Keratinocyte (primary cell): ENCODE results near the gene CDCA3. TPM values are rescaled to one million over a fixed set of nuclear protein-coding genes. Genes with fewer than 3 reads are reported as not detected.
A peak's percentile ranks its signal among the peaks of the same experiment; 100 is the strongest.
"Not testable (repeated sequence)": the region's sequence is repeated elsewhere in the genome, so short reads cannot be mapped to it uniquely, and the experiment has no call there.

Source experiments
- DNase-seq: peaks from one replicate; pipeline ENCODE4 v3.0.0-alpha.2; 2011; ENCODE audit warnings: low read depth, missing footprints, low spot score
- FAIRE-seq: peaks from 2 replicates; lab custom pipeline; 2011; peaks lifted over from hg19 to GRCh38; lab: Jason Lieb, UNC
- H2AFZ ChIP-seq: 2 replicates; pipeline ENCODE4 v1.6.0; 2012; ENCODE audit warnings: low read length, control low read depth, inconsistent platforms; ENCODE audit not compliant: control insufficient read depth
- H3K27ac ChIP-seq: 2 replicates; pipeline ENCODE4 v1.5.1; 2011; ENCODE audit warnings: low read length; ENCODE audit not compliant: control insufficient read depth, insufficient read depth
- H3K27me3 ChIP-seq: 3 replicates; pipeline ENCODE4 v1.6.0; 2011; ENCODE audit warnings: low read length; ENCODE audit not compliant: control insufficient read depth, insufficient read depth; ENCODE audit errors: extremely low read depth
- H3K36me3 ChIP-seq, 2 experiments: 2 replicates in 1 of 2; 3 replicates in 1 of 2; pipeline ENCODE4 v1.5.1; 2011; ENCODE audit warnings: low read length in 2 of 2, mild to moderate bottlenecking in 1 of 2; ENCODE audit not compliant: control insufficient read depth in 2 of 2, insufficient read depth in 2 of 2; ENCODE audit errors: extremely low read depth in 1 of 2
- H3K4me1 ChIP-seq: 3 replicates; pipeline ENCODE4 v1.5.1; 2011; ENCODE audit warnings: low read length; ENCODE audit not compliant: control insufficient read depth, insufficient read depth; ENCODE audit errors: extremely low read depth
- H3K4me2 ChIP-seq: 3 replicates; pipeline ENCODE4 v1.6.0; 2011; ENCODE audit warnings: low read depth, low read length; ENCODE audit not compliant: control insufficient read depth, insufficient read depth; ENCODE audit errors: extremely low read depth
- H3K4me3 ChIP-seq, 3 experiments: fragments of 200-600 bp in 1 of 3; sonication (generic) in 1 of 3; 2 replicates in 2 of 3; 3 replicates in 1 of 3; pipeline ENCODE4 v1.5.1; 2011 to 2016; ENCODE audit warnings: low read length in 3 of 3, mild to moderate bottlenecking in 3 of 3, control low read depth in 2 of 3, inconsistent platforms in 1 of 3, low read depth in 1 of 3, mixed read lengths in 1 of 3, mixed run types in 1 of 3, moderate library complexity in 1 of 3; ENCODE audit not compliant: control insufficient read depth in 2 of 3, insufficient read depth in 2 of 3; ENCODE audit errors: extremely low read depth in 1 of 3
- H3K79me2 ChIP-seq: 2 replicates; pipeline ENCODE4 v1.6.0; 2012; ENCODE audit warnings: low read length; ENCODE audit not compliant: control insufficient read depth, insufficient read depth
- H3K9ac ChIP-seq: 3 replicates; pipeline ENCODE4 v1.6.0; 2011; ENCODE audit warnings: low read length; ENCODE audit not compliant: control insufficient read depth, insufficient read depth; ENCODE audit errors: extremely low read depth
- H3K9me1 ChIP-seq: 3 replicates; pipeline ENCODE4 v1.6.0; 2011; ENCODE audit warnings: low read length; ENCODE audit not compliant: control insufficient read depth, insufficient read depth; ENCODE audit errors: extremely low read depth
- H3K9me3 ChIP-seq: 2 replicates; pipeline ENCODE4 v1.5.1; 2012; ENCODE audit warnings: low read depth, low read length; ENCODE audit not compliant: control insufficient read depth
- H4K20me1 ChIP-seq: 3 replicates; pipeline ENCODE4 v1.6.0; 2011; ENCODE audit warnings: low read length; ENCODE audit not compliant: control insufficient read depth, insufficient read depth; ENCODE audit errors: extremely low read depth
- EZH2 ChIP-seq: IDR thresholded peaks from one replicate; pipeline ENCODE4 v1.6.1; 2012; ENCODE audit warnings: inconsistent platforms, mild to moderate bottlenecking, low read length, moderate library complexity
- dilution Hi-C: fragments of 300-500 bp; cut with MboI; formaldehyde crosslinking; loops from one replicate; pipeline ENCODE4 v1.7.0; 2020; ENCODE audit warnings: low sequenced_read_pairs; ENCODE audit not compliant: extremely low pct_ligation_motif_present
- polyA plus RNA-seq, 5 experiments: library from polyadenylated mRNA; depleted of rRNA in 3 of 5; stranded (reverse) in 3 of 5; stranded (forward) in 1 of 5; unstranded in 1 of 5; fragments of >200 nt; gene quantifications; 1 replicate in 1 of 5; 2 replicates in 3 of 5; 3 replicates in 1 of 5; pipeline versions ENCODE4 v1.2.1 to v1.2.3, GENCODE V29; 2011 to 2012; ENCODE audit warnings: missing spikeins in 2 of 5, low read depth in 1 of 5, low replicate concordance in 1 of 5
- TF ChIP-seq, protein P1 (sequence below), 3 experiments: IDR thresholded peaks in 1 of 3; conservative IDR thresholded peaks in 1 of 3; optimal IDR thresholded peaks in 1 of 3; 2 replicates in 2 of 3; 3 replicates in 1 of 3; pipeline versions ENCODE3 to v1.5.1; 2011; ENCODE audit warnings: low read length in 3 of 3, mild to moderate bottlenecking in 3 of 3, moderate library complexity in 2 of 3, control low read depth in 1 of 3, inconsistent platforms in 1 of 3; ENCODE audit not compliant: insufficient read depth in 2 of 3; ENCODE audit errors: extremely low read depth in 1 of 3

CDCA3 gene
- polyA plus RNA-seq, 1 donor (not counting 4 experiments of a cell fraction or from before 2014, with no cell fraction given), result 15.0 TPM

DNA sequence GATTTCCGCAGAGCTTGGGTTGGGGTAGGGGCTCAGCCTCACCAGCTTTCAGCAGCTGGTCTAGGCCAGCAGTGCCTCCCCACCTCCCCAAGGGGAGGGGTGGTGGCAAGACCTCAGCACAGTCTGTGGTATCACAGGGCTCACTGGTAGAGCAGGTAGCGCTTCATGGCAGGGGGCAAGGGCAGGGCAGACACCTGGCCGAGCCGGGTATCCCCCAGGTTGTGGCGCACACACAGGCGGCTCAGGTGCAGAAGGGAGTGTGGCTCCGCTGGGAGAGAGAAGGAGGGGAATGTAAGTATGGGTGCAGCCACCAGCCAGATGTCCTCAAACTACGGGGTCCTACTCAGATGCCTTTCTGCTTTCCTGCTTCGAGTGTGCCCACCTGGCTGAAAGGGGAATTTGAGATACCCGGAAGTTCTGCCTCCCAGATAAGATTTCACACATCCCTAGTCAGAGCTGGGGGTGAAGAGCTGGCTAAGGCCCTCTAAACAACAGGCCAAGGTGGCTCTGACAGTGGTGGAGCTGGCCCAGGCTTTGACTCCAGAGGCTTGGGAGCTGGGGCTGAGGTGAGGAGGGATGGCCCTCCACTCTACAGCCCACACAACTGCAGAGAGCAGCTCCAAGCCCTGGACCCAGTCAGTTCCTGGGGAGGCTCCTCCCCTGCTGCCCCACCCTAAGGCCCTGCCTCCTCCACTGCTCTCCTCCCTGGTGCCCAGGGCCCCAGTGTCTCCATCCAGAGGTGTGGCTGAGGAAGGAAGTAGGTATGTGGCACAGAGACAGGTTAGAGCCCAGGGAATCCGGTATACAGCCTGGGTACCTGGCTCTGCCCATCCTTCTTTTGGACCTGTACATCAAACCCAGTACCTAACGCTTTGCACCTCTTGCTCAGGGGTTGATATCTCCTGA lies 20.2 kb upstream of the CDCA3 start:
- Histone ChIP-seq H3K9me1 (no peaks in the 10 kb centered on the region), H3K27me3 (no peaks in the 10 kb centered on the region), H3K36me3 (peaks cover 14 to 20% of the 10 kb centered on the region in 2 experiments), H3K9me3 (no peaks in the 10 kb centered on the region), H4K20me1 (peaks cover 25% of the 10 kb centered on the region), H3K9ac (no peak overlapping the region), H2AFZ (no peak overlapping the region), H3K4me2 (peak overlapping the region; percentile 98), H3K4me1 (peaks cover 45% of the 10 kb centered on the region), H3K4me3 (peak overlapping the region; percentile 76 to 92 (median 80)), H3K27ac (peak overlapping the region; percentile 26), H3K79me2 (peaks cover 44% of the 10 kb centered on the region)
- no peak for FAIRE-seq
- dilution Hi-C loops, result no loop called here
- DNase-seq, result no peak
- TF ChIP-seq EZH2, result no peak
- TF ChIP-seq, protein P1, sequence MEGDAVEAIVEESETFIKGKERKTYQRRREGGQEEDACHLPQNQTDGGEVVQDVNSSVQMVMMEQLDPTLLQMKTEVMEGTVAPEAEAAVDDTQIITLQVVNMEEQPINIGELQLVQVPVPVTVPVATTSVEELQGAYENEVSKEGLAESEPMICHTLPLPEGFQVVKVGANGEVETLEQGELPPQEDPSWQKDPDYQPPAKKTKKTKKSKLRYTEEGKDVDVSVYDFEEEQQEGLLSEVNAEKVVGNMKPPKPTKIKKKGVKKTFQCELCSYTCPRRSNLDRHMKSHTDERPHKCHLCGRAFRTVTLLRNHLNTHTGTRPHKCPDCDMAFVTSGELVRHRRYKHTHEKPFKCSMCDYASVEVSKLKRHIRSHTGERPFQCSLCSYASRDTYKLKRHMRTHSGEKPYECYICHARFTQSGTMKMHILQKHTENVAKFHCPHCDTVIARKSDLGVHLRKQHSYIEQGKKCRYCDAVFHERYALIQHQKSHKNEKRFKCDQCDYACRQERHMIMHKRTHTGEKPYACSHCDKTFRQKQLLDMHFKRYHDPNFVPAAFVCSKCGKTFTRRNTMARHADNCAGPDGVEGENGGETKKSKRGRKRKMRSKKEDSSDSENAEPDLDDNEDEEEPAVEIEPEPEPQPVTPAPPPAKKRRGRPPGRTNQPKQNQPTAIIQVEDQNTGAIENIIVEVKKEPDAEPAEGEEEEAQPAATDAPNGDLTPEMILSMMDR (optimal IDR thresholded peaks at IDR 0.05 in 1 of 3, IDR thresholded peaks at IDR 0.05 in 1 of 3, conservative IDR thresholded peaks at IDR 0.05 in 1 of 3; ENCODE audit: extremely low read depth in 1 of 3, insufficient read depth in 2 of 3, low read length in 3 of 3), result no peak

DNA sequence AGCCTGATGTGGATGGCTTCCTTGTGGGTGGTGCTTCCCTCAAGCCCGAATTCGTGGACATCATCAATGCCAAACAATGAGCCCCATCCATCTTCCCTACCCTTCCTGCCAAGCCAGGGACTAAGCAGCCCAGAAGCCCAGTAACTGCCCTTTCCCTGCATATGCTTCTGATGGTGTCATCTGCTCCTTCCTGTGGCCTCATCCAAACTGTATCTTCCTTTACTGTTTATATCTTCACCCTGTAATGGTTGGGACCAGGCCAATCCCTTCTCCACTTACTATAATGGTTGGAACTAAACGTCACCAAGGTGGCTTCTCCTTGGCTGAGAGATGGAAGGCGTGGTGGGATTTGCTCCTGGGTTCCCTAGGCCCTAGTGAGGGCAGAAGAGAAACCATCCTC lies 19.2 kb upstream of the CDCA3 start:
- H3K9me3 ChIP-seq, H3K27ac ChIP-seq, H3K4me3 ChIP-seq, H3K9me1 ChIP-seq, FAIRE-seq, H3K4me2 ChIP-seq, H3K27me3 ChIP-seq, dilution Hi-C loops, H2AFZ ChIP-seq, H3K9ac ChIP-seq, DNase-seq: not testable (repeated sequence)
- H3K4me1 ChIP-seq, result peaks cover 45% of the 10 kb centered on the region
- peaks cover 15 to 24% of the 10 kb centered on the region in 2 experiments for H3K36me3 ChIP-seq
- H4K20me1 ChIP-seq, result peaks cover 25% of the 10 kb centered on the region
- peaks cover 44% of the 10 kb centered on the region for H3K79me2 ChIP-seq
